ACC112 (cell line): ENCODE measurements around the gene ATXN1.
"Not testable (repeated sequence)": the region's sequence is repeated elsewhere in the genome, so short reads cannot be mapped to it uniquely, and the experiment has no call there.

ENCODE experiments used
- H2AFZ ChIP-seq: fragments of 200-600 bp; sonication (generic); one replicate; pipeline ENCODE4 v1.6.0; 2017; ENCODE audit warnings: antibody characterized with exemption, low read length; ENCODE audit not compliant: unreplicated experiment
- H3K27ac ChIP-seq: fragments of 200-600 bp; sonication (generic); 2 replicates; pipeline ENCODE4 v1.5.1; 2014; ENCODE audit warnings: low read depth, mild to moderate bottlenecking, antibody characterized with exemption, low read length, moderate library complexity
- H3K27me3 ChIP-seq: fragments of 200-600 bp; sonication (generic); 2 replicates; pipeline ENCODE4 v1.6.1; 2014; ENCODE audit warnings: mild to moderate bottlenecking, antibody characterized with exemption, low read length, moderate library complexity, mixed read lengths; ENCODE audit not compliant: insufficient read depth
- H3K36me3 ChIP-seq: fragments of 200-600 bp; sonication (generic); 2 replicates; pipeline ENCODE4 v1.6.1; 2016; ENCODE audit warnings: mild to moderate bottlenecking, antibody characterized with exemption, low read length, moderate library complexity, mixed read lengths; ENCODE audit not compliant: insufficient read depth
- H3K4me1 ChIP-seq: fragments of 200-600 bp; sonication (generic); one replicate; pipeline ENCODE4 v1.6.1; 2016; ENCODE audit warnings: low read length, mixed read lengths; ENCODE audit not compliant: insufficient read depth, unreplicated experiment, control insufficient read depth
- H3K4me3 ChIP-seq: fragments of 200-600 bp; sonication (generic); 2 replicates; pipeline ENCODE4 v1.5.1; 2014; ENCODE audit warnings: mild to moderate bottlenecking, low read depth, low read length
- H3K79me2 ChIP-seq: fragments of 200-600 bp; sonication (generic); one replicate; pipeline ENCODE4 v1.6.0; 2016; ENCODE audit warnings: low read length; ENCODE audit not compliant: control insufficient read depth, unreplicated experiment, insufficient read depth

Gene ATXN1

GRCh38 chr6:16472349-16473069 is 288.8 kb downstream of the ATXN1 start:
- Histone ChIP-seq H3K27me3 (no peaks in the 10 kb centered on the region), H3K4me3 (peak overlapping the region; percentile 14; the same call in 1 of the 2 replicates), H3K4me1 (peaks cover 19% of the 10 kb centered on the region), H2AFZ (no peak overlapping the region), H3K79me2 (no peaks in the 10 kb centered on the region), H3K36me3 (peaks cover 16% of the 10 kb centered on the region), H3K27ac (no peak overlapping the region; the same call in 1 of the 2 replicates)

- Histone ChIP-seq H3K4me1 (peaks cover 19% of the 10 kb centered on the region), H3K27ac (no peak overlapping the region), H2AFZ (no peak overlapping the region), H3K36me3 (peaks cover 16% of the 10 kb centered on the region), H3K79me2 (no peaks in the 10 kb centered on the region), H3K27me3 (no peaks in the 10 kb centered on the region), H3K4me3 (no peak overlapping the region)
These were observed 289.4 kb downstream of the ATXN1 start for GRCh38 chr6:16471910-16472297.

- Histone ChIP-seq H3K4me1 (peaks cover 19% of the 10 kb centered on the region), H3K36me3 (peaks cover 16% of the 10 kb centered on the region), H3K4me3 (no peak overlapping the region), H3K27me3 (no peaks in the 10 kb centered on the region), H3K27ac (no peak overlapping the region), H3K79me2 (no peaks in the 10 kb centered on the region), H2AFZ (no peak overlapping the region)
These were observed 289.9 kb downstream of the ATXN1 start for GRCh38 chr6:16471222-16471909.

- Histone ChIP-seq H2AFZ (no peak overlapping the region), H3K4me1 (peaks cover 19% of the 10 kb centered on the region), H3K36me3 (peaks cover 16% of the 10 kb centered on the region), H3K4me3 (no peak overlapping the region), H3K27me3 (no peaks in the 10 kb centered on the region), H3K79me2 (no peaks in the 10 kb centered on the region), H3K27ac (no peak overlapping the region)
These were observed 290.6 kb downstream of the ATXN1 start for GRCh38 chr6:16470502-16471221.

GRCh38 chr6:16468991-16469615 is 292.2 kb downstream of the ATXN1 start:
- Histone ChIP-seq H3K4me3 (no peak overlapping the region), H3K27ac (no peak overlapping the region), H3K27me3 (no peaks in the 10 kb centered on the region), H3K79me2 (no peaks in the 10 kb centered on the region), H3K36me3 (peaks cover 6% of the 10 kb centered on the region), H2AFZ (no peak overlapping the region), H3K4me1 (peaks cover 19% of the 10 kb centered on the region)

GRCh38 chr6:16466800-16467553 is 294.3 kb downstream of the ATXN1 start:
- no peak overlapping the region for H2AFZ ChIP-seq
- H3K27ac ChIP-seq, result no peak overlapping the region
- no peaks in the 10 kb centered on the region for H3K27me3 ChIP-seq
- H3K4me1 ChIP-seq, result peaks cover under 1% of the 10 kb centered on the region
- H3K79me2 ChIP-seq, result no peaks in the 10 kb centered on the region
- H3K36me3 ChIP-seq, result no peaks in the 10 kb centered on the region; the same call in 1 of the 2 replicates
- H3K4me3 ChIP-seq, result no peak overlapping the region

- Histone ChIP-seq H2AFZ (no peak overlapping the region), H3K27me3 (no peaks in the 10 kb centered on the region), H3K4me3 (no peak overlapping the region), H3K79me2 (no peaks in the 10 kb centered on the region), H3K4me1 (no peaks in the 10 kb centered on the region), H3K36me3 (no peaks in the 10 kb centered on the region), H3K27ac (no peak overlapping the region)
These were observed 297.2 kb downstream of the ATXN1 start for GRCh38 chr6:16464045-16464444.

- H3K36me3 ChIP-seq, H3K79me2 ChIP-seq, H3K27me3 ChIP-seq, H2AFZ ChIP-seq, H3K4me1 ChIP-seq, H3K4me3 ChIP-seq, H3K27ac ChIP-seq: not testable (repeated sequence)
These were observed 298.0 kb downstream of the ATXN1 start for GRCh38 chr6:16463246-16463645.

GRCh38 chr6:16461491-16461890 is 299.8 kb downstream of the ATXN1 start:
- Histone ChIP-seq H2AFZ (no peak overlapping the region), H3K79me2 (no peaks in the 10 kb centered on the region), H3K27me3 (no peaks in the 10 kb centered on the region), H3K36me3 (no peaks in the 10 kb centered on the region), H3K27ac (no peak overlapping the region), H3K4me1 (no peaks in the 10 kb centered on the region), H3K4me3 (no peak overlapping the region)

- not testable (repeated sequence) for H3K79me2 ChIP-seq, H2AFZ ChIP-seq, H3K4me3 ChIP-seq
These were observed 301.8 kb downstream of the ATXN1 start for GRCh38 chr6:16459472-16459871.

More at GRCh38 chr6:16459472-16459871, 301.8 kb downstream of the ATXN1 start:
- not testable (repeated sequence) for H3K4me1 ChIP-seq, H3K36me3 ChIP-seq, H3K27ac ChIP-seq, H3K27me3 ChIP-seq
